Parathyroid adenoma (tissue), 2 donors: ENCODE results near the gene BRIX1.

ENCODE experiments used
- H2AFZ ChIP-seq: fragments of 300-600 bp; sonication (generic); one replicate; pipeline ENCODE4 v1.7.0; 2017; ENCODE audit warnings: antibody characterized with exemption, mild to moderate bottlenecking
- H3K27ac ChIP-seq: fragments of 300-600 bp; sonication (generic); one replicate; pipeline ENCODE4 v1.7.0; 2017
- H3K27me3 ChIP-seq: fragments of 300-600 bp; sonication (generic); one replicate; pipeline ENCODE4 v1.7.0; 2017; ENCODE audit warnings: low read length; ENCODE audit not compliant: control insufficient read depth, insufficient read depth
- H3K36me3 ChIP-seq: fragments of 300-600 bp; sonication (generic); one replicate; pipeline ENCODE4 v1.7.0; 2017; ENCODE audit warnings: low read length; ENCODE audit not compliant: control insufficient read depth, insufficient read depth
- H3K4me1 ChIP-seq: fragments of 300-600 bp; sonication (generic); one replicate; pipeline ENCODE4 v1.7.0; 2017; ENCODE audit warnings: control low read depth
- H3K4me2 ChIP-seq: fragments of 300-600 bp; sonication (generic); one replicate; pipeline ENCODE4 v1.7.0; 2017; ENCODE audit warnings: low read length
- H3K4me3 ChIP-seq: fragments of 300-600 bp; sonication (generic); one replicate; pipeline ENCODE4 v1.7.0; 2017; ENCODE audit warnings: low read depth, low read length
- H3K79me2 ChIP-seq: fragments of 300-600 bp; sonication (generic); one replicate; pipeline ENCODE4 v1.7.0; 2017; ENCODE audit warnings: control low read depth
- H3K9ac ChIP-seq: fragments of 300-600 bp; sonication (generic); one replicate; pipeline ENCODE4 v1.7.0; 2017; ENCODE audit warnings: mild to moderate bottlenecking
- H3K9me3 ChIP-seq: fragments of 300-600 bp; sonication (generic); one replicate; pipeline ENCODE4 v1.7.0; 2017; ENCODE audit warnings: low read length; ENCODE audit not compliant: control insufficient read depth
- CTCF ChIP-seq: fragments of 300-600 bp; sonication (generic); IDR thresholded peaks from one replicate; pipeline ENCODE4 v1.7.0; 2017; ENCODE audit warnings: antibody characterized with exemption, mild to moderate bottlenecking
- donor health status: primary hyperparathyroidism.

The BRIX1 gene

GRCh38 chr5:34929720-34930461 lies 14.4 kb downstream of the BRIX1 start:
- TF ChIP-seq CTCF, result no peak
- Histone ChIP-seq H3K27me3 (no peaks in the 10 kb centered on the region), H3K36me3 (no peaks in the 10 kb centered on the region), H3K9ac (peak overlapping the region; percentile 57), H3K4me2 (peak overlapping the region; percentile 64), H3K27ac (peak overlapping the region; percentile 90), H3K79me2 (peaks cover 31% of the 10 kb centered on the region), H3K4me1 (peaks cover 11% of the 10 kb centered on the region), H2AFZ (peak overlapping the region; percentile 92), H3K9me3 (no peaks in the 10 kb centered on the region), H3K4me3 (peak overlapping the region; percentile 84)

GRCh38 chr5:34930462-34930844 lies 14.9 kb downstream of the BRIX1 start:
- Histone ChIP-seq H3K27ac (peak overlapping the region; percentile 90), H3K9ac (peak overlapping the region; percentile 57), H2AFZ (peak overlapping the region; percentile 92), H3K4me3 (peak overlapping the region; percentile 84), H3K36me3 (no peaks in the 10 kb centered on the region), H3K4me1 (peaks cover 11% of the 10 kb centered on the region), H3K4me2 (peak overlapping the region; percentile 64), H3K9me3 (no peaks in the 10 kb centered on the region), H3K27me3 (no peaks in the 10 kb centered on the region), H3K79me2 (peaks cover 31% of the 10 kb centered on the region)
- no peak for TF ChIP-seq CTCF

- Histone ChIP-seq H3K9ac (no peak overlapping the region), H3K4me2 (peak overlapping the region; percentile 64), H3K79me2 (peaks cover 31% of the 10 kb centered on the region), H3K4me1 (peaks cover 11% of the 10 kb centered on the region), H3K9me3 (no peaks in the 10 kb centered on the region), H2AFZ (peak overlapping the region; percentile 92), H3K36me3 (no peaks in the 10 kb centered on the region), H3K4me3 (peak overlapping the region; percentile 84), H3K27me3 (no peaks in the 10 kb centered on the region), H3K27ac (peak overlapping the region; percentile 90)
- TF ChIP-seq CTCF, result no peak
Measured at GRCh38 chr5:34930870-34931269, 15.4 kb downstream of the BRIX1 start.

GRCh38 chr5:34932947-34933346 lies 17.4 kb downstream of the BRIX1 start:
- Histone ChIP-seq H2AFZ (no peak overlapping the region), H3K36me3 (no peaks in the 10 kb centered on the region), H3K9ac (no peak overlapping the region), H3K4me1 (peaks cover 11% of the 10 kb centered on the region), H3K4me3 (no peak overlapping the region), H3K4me2 (no peak overlapping the region), H3K27ac (no peak overlapping the region), H3K27me3 (no peaks in the 10 kb centered on the region), H3K79me2 (peaks cover 31% of the 10 kb centered on the region), H3K9me3 (no peaks in the 10 kb centered on the region)
- no peak for TF ChIP-seq CTCF

- H3K4me1 ChIP-seq, result no peaks in the 10 kb centered on the region
- H3K36me3 ChIP-seq, result no peaks in the 10 kb centered on the region
- no peaks in the 10 kb centered on the region for H3K27me3 ChIP-seq
- H3K4me3 ChIP-seq, result no peak overlapping the region
- H3K9ac ChIP-seq, result no peak overlapping the region
- no peaks in the 10 kb centered on the region for H3K9me3 ChIP-seq
- no peak overlapping the region for H2AFZ ChIP-seq
- no peak overlapping the region for H3K4me2 ChIP-seq
- no peaks in the 10 kb centered on the region for H3K79me2 ChIP-seq
- TF ChIP-seq CTCF, result no peak
- H3K27ac ChIP-seq, result no peak overlapping the region
Measured at GRCh38 chr5:34941936-34942335, 26.4 kb downstream of the BRIX1 start.
